ENCODE measurements around the gene SRXN1.

Gene SRXN1

DNA sequence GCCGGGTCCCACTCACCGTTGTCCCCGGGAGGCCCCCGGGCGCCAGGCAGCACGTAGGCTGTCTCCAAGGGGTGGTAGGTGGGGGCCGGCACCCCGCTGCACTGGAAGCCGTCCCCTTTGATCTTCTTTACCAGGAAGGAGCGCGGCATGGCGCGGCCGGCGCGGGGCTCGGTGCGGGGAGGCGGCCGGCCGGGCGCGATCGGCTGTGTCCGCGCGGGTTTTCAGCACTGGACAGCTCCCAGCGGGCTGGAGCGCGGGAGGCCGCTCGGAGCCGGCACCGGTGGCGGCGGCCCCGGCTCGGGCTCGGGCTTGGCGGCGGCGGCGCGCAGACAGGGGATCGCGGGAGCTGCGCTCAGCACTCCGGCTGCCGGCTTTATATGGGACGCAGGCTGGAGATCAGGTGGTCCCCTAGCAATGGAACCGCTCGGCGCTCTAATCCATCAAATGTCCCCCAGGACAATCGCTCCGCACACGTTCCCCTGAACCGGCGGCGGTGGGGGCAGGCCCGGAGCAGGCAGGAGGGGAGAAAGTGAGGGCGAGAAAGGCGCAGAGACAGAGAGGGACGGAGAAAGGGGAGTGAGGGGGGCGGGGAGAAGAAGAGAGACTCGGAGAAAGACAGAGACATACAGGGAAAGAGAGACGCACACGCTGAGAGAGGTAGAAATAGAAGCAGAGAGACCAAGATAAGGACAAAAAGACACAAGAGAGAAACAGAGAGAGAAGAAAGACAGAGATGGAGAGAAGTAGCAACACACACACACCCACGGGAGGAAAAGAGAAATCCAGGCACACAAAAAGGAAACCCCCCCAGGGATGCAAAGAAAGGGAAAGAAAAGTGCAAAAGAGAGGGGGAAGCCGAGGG, 22.7 kb upstream of the SRXN1 start, which contains the start of gene SCRT2:
TSS of gene SCRT2 (minus strand) at position 350 of the 862 bp plus-strand sequence. CDS start at position 149, 201 bp downstream.
- peak; percentile 86 for DNase-seq (ENCODE audit: low spot score)

DNA sequence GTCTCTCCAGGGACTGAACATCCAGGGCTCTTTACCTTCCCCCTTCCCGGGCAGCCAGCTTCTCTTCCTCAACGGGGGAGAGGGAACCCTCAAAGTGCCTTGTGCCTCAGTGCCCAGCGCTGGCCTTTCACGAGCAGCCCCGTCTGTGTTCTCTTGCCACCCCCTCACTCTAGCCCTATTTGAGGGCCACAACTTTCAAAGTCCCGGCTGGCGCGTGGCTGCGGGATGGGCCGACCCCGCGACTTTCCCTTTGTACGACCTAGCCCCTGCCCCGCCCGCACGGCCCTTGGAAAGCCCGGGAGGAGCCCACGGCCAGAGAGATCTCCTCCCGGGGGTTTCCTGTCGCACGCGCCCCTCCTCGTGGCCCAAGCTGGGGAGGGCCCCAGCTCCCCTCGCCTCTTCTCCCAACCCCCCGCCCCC, 22.0 kb upstream of the SRXN1 start:
- no peak for DNase-seq (ENCODE audit: low spot score)

DNA sequence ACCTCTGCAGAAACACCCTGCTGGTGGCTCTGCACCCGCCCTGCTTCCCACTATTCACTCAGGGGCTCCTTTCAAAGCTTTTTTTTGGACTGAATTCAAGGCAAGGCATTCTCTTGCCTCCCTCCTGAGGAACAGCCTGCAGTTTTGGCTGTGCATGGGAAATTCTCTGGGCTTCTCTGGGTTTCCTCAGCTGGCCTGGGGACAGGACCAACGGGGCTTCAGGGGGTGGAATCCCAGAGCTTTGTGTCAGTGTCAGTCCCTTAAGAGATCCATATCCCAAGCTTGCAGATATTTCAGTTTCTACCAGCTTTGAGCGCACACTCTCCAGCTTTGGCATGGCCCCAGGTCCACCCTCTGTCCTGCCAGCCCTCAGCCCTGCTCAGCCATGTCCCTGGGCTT, 20.6 kb upstream of the SRXN1 start:
- no peak for DNase-seq (ENCODE audit: low spot score)

DNA sequence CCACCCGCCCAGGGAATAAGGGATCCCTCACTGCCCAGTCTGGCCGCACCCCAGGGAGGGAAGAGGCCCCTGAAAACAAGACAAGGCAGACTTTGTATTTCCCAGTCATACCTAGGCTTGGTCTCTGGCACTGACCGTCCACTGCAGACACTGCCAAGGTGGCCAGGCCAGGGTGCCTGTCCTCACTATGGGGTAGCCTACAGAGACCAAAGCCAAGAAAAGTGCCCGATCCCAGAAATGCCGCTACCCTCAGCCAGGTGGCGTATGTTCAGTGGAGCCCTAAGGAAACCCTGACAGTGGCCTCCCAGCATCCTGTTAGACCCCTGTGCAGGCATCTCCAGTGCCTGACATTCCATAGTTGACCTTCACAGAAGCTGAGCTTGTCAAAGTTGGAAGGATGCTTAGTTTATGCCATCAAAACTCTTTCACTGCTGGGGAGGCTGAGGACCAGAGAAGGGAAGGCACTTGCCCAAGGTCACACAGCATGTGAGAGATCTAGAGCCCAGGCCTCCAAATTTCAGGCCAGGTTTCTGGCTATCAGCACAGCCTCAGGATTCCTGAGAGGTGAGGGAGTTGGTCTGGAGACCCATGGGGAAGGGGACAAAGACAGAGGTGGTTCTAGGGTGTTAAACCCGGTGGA, 20.1 kb upstream of the SRXN1 start:
- DNase-seq (ENCODE audit: low spot score): peak; percentile 71

DNA sequence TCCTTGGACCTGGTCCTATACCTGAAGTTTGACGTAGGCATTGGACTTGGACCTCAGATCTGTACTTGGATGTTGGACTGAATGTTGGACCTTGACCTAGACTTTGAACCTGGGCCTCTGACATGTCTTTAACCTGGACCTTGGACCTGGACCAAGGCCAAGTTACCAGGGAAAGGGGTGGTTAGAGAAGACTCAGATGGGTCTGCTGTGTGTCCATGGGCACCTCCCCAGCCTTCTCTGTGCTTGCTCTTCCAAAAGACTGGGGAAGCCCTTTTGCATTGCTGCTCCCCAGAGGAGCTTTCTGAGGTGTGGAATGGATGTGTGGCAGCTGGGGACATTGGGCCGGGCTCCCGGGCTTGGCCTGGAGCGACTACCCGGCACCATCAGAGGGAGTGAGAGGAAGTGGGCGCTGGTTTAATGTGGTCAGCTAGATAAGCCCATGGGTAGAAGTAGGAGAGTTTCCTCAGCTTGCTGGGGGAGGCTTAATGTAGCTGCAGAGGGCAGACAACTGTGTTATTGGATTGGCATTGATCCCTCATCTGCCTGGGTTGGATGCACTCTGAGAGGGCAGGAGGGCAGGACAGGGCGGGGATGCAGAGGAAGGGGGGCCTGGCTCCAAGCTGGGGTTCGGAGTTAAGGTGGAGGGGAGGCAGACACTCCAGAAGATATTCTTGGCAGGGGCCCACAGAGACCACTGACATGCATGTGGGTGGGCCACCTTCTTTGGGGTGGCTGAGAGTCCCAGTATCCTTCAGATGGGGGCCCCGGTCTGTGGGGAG, 18.4 kb upstream of the SRXN1 start:
- DNase-seq (ENCODE audit: low spot score): no peak

DNA sequence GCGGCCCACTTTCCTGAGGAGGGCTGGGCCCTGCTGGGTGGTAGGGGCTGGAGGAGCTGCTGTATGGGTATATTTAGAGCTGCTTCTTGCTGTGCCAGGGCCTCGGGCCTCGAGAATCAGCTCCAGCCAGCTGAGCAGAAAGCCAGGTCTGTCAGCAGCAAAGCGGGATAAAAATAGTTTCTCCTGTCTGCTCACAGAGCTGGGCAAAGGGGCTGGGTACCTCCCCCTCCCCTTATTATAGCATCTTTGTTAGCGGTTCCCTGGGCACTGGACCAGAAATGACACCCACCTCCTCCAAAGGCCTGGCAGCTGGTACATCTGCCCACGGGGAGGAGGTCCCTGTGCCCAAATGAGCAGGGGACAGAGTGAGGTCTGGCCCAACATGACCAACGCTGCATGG, 16.6 kb upstream of the SRXN1 start:
- no peak for DNase-seq (ENCODE audit: low spot score)

DNA sequence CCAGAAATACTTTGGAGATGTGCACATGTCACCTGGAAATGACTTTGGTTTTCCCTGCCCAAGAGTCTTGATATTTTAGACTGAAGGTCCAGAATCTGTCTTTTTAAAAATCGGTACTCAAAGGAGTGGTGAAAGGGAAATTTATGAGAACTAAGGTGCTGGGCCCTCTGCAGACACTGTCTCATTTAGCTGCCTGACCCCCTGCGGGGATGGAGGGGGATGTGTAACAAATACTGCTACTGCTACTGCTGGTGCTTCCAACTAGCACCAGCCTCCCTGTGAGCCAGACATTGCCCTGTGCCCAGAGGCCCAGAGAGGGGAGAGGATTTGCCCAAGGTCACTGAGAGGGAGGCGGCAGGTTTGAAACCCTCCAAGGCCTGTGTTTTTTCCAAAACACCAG, 15.6 kb upstream of the SRXN1 start:
- no peak for DNase-seq (ENCODE audit: low spot score)

DNA sequence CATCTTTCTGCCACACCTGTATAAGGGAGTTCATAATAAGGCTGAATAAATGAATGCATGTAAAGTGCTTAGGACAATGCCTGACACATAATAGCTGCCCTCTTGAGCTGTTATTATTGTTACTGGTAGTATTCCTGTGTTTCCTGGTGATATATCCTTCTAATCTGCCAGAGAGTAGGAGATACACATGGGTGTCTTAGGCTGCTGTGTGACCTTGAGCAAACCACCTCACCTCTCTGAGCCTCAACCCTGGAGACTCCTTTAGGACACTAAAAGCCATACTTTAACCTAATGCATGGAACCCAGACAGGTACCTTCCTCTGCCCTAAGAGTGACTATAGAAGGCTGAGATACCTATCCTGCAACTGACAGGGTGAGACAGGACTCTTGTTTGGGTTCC, 15.1 kb upstream of the SRXN1 start:
- DNase-seq (ENCODE audit: low spot score): no peak

DNA sequence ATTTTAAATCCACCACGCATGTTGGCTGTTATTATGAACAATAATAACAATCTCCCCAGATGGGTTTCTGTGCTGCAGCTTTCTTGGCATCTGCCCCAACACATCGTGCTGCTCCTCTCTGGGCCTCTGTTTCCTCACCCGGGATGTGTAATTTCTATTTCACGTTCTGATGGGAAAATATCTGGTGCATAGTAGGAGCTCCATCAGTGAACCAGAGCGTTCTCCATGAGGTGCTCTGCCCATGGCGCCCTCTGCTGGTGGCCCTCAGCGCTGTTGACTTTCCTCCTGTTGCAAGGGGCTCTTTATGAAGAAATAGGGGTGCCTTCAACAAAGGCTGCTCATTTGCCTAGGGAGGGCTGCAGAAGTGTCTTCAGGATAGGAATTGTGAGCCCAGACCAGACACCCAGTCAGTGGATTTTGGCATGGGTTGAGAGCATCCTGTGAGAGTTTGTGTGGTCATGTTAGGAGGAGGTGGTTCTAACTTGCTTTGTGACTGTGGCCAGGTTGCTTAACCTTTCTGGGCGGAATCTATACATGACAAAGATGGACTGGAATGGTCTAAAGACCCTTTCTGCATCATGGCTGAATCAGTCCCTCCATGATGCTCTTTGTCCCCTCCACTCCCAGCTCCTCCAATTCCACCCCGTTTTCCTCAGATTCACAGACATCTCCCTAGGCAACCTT, 14.5 kb upstream of the SRXN1 start:
- DNase-seq (ENCODE audit: low spot score): peak; percentile 71

DNA sequence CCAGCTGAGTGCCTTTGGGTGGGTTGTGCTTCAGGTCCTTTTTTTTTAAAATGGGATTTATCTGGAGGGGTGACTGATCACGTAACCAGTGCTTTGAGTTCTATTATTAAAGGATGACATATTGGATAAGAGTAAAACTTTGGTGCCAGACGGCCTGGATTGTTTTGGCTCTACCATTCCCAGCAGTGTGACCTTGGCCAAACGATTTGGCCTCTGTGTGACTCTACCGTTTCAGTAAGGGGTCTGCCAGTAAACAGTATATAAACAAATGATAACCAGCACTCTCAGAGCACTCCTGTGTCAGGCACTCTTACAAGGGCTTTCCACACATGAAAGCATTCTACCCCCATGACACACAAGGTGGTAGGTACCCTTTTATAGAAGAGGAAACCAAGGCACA, 13.9 kb upstream of the SRXN1 start:
- no peak for DNase-seq (ENCODE audit: low spot score)

DNA sequence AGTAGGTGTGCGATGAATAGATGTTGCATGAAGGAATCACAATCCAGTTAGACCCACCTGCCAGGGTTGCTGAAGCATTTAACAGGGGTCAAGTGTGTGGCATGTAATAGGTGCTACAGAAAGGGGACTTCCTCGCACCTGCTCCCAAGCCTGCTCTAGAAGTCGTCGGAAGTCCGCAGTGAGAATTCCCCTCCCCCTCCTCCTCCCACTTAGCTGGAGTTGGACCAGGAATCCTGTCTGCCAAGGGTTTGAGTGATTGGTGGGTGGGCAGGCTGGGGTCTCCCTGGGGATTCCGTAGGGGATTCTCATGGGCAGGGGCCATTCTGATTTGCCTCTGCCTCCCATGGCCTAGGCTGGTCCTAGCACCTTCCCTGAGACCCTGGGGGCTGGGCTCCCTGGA, 12.3 kb upstream of the SRXN1 start:
- no peak for DNase-seq (ENCODE audit: low spot score)

DNA sequence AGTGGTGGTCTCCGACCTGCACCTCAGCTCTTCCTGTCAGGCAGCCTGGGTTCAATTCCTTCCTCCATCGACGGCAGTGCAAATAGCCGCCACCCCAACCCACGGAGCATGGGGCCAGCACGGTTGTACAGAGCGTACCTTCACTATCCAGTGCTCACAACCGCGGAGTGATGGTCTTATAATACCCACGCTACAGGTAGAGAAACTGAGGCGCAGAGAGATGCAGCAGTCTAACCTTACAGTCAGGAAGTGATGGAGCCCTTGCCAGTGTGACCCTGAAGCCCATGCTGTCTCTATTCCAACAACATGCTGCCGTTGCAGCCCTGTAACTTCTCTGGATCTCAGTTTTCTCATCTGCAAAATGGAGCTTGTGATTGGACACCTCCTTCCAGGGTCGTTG, 11.6 kb upstream of the SRXN1 start:
- no peak for DNase-seq (ENCODE audit: low spot score)

DNA sequence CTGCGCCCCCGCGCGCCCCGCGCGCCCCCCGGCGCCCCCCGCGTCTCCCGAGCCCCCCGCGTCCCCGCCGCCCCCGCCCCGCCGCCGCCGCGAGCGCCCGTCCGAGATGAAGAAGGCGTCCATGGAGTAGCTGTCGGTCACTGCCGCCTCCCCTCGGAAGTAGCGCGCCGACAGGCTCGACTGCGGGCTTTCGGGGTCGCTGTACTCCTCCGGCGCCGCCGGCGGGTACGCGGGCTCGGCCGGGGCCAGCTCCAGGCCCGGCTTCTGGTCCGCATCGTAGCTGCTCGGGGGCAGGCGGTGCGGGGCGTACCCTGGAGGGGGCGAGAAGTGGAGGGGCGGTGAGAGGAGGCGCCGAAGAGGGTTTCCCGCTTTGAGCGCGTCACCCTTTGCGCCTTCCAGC, 11.2 kb upstream of the SRXN1 start:
- DNase-seq (ENCODE audit: low spot score): no peak

DNA sequence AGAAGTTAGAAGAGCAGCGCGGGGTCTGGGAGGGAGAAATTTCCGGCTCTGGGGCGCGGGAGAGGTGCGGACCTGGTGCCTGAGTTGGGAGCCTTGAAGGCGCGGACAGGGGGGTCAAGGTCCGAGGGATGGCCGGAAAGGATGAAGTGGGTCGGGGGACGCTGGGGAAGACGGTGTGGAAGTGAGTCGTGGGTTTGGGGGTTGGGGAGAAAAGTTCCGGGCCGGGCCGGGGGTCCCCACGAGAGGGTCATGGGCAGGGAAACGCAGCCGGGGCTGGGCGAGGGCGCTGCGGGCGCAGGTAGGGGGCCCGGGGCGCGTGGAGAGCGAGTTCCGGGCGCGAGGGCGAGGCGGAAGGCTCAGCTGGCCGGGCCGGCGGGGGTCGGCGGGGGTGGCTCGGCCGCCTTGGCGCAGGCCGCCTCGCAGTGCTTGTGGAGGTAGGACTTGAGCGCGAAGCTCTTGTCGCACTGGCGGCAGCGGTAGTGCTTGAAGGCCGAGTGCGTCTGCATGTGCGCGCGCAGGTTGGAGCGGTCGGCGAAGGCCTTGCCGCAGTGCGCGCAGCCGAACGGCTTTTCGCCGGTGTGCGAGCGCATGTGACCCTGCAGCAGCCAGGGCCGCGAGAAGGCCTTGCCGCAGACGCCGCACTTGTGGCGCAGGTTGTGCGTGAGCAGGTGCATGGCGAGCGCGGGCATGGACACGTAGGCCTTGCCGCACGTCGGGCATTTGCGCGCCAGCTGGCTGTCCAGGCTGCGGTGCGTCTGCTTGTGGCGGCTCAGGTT, 10.5 kb upstream of the SRXN1 start:
- no peak for DNase-seq (ENCODE audit: low spot score)

DNA sequence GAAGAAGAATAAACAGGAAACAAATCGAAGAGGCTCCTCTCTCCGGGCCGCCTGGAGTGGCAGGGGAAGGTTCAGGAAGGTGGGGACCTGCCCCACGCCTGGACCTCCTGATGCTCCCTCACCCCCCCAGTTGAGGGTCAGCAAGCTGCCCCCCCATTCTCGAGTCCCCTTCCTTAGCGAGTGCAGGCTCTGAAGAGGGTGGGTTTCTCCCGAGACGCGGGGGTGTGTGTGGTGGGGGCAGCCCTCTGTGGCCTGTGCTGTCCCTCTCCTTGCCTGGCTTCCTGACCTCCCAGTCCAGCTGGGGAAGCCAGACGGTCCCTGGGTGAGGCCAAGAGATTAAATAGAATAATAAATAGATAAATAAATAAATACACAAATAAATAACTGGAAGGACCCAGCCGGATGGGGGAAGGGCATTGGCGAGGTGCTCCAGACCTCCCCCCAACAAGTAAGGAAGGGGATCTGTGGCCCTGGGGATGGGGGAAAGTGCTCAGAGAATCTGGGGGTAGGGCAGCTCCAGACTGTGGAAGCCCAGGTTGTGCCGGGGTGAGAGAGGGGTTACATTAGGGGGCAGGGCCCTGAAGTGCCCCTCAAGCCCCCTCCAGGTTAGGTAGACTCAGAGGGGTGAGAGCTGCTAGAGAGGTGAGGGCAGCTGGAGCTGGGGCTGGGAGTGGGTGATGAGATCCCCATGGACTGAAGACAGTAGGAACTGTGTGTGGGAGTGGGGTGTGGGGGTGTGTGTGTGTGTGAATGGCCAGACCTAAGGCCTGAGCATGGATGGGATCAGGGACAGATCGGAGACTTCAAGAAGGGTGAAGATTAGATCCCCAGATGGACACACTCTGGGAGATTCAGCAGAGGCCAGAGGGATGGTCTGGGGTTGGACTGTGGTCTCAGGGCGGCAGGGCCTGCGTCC, 9.5 kb upstream of the SRXN1 start:
- DNase-seq (ENCODE audit: low spot score): no peak

DNA sequence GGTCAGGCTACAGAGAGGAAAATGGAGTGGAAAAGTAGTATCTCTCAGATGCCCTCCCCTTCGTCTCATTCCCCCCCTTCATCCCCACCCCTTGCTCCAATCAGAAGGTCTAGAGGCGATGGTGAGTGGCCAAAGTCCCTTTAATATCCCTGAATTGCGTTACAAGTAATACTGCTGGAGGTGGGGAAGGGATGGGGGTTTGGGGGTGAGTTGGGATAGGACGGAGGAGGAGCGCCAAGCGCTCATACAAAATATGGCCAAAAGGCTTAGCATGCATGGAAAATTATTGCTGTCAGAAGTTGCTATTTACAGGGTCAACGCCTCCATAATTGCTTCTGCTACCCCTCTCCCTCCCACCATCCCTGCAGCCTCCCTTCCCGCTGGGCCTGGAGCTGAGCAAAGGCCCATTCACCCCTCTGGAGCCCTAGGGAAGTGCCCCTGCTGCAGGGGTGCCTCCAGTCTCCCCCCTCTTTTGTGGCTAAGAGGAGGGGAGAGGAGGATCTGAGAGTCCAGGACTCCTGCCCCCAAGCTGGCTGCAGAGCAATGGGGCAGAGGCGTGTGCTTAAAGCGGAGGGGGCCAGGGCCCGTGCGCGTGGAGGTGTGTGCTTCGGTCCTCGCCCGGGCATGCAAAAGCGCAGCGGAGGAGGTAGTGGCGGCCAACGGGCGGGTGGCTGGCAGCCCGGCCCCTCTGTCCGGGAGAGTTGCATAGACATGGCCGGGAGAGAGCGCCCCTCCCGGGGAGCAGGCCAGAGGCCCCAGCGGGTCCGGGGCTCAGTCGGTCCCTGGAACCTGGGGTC, 8.7 kb upstream of the SRXN1 start:
- DNase-seq (ENCODE audit: low spot score): no peak

DNA sequence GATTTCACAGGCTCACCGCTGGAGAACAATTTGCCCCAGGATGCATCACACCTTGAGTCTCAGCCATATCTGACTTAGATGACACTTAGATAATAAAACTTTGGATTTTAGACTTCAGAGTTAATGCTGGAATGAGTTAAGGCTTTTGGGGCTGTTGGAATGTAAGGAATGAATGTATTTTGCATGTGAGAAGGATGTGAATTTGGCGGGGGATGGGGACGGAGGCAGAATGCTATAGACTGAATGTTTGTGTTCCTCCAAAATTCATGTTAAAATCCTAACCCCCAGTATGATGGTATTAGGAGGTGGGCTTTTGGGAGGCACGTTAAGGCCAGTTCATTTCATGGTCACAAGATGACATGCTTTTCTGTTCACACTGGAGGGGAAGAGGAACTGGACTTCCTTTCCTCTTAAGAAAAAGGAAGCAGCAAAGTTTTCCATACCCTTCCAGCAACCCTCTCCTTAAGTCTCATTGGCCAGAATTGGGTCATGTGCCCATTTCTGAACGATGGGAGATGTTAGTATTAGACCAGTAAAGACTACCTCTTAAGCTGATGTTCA, 5.8 kb upstream of the SRXN1 start:
- DNase-seq (ENCODE audit: low spot score): no peak

DNA sequence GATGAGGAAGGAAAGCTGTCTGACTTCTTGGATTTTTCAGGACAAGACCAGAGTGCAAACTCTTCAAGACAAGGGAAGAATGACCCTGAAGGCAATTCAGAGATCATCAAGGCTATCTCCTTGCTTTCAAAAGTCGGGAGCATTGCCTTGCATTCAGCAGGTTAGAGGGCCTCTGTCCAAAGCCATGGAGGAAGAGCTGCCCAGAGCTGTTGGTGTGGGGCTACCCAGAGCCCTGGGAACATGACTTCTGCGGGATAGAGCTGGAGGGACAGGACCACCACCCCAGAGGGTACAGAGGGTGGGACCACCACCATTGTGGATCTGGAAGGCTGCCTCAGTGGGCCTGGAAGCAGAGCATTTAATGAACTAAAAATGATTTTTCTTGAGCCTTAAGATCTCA, 5.2 kb upstream of the SRXN1 start:
- no peak for DNase-seq (ENCODE audit: low spot score)

Measured in D341Med (cell line).